OCI-LY3 (cell line): ENCODE results near the gene BHLHA15.

Experiments
- H2AFZ ChIP-seq: fragments of 200-600, 300-600 bp; shearing (Covaris generic); 2 replicates; pipeline ENCODE4 v1.6.0; 2014; ENCODE audit warnings: antibody characterized with exemption, low read depth, low read length
- H3K27ac ChIP-seq: fragments of 200-600, 300-600 bp; sonication (generic); 2 replicates; pipeline ENCODE4 v1.5.1; 2014; ENCODE audit warnings: mild to moderate bottlenecking, low read length, moderate library complexity, mixed read lengths
- H3K27me3 ChIP-seq: fragments of 200-600, 300-600 bp; sonication (generic); 2 replicates; pipeline ENCODE4 v1.6.1; 2014; ENCODE audit warnings: low read depth, low read length, mixed read lengths
- H3K36me3 ChIP-seq: fragments of 200-600, 300-600 bp; sonication (generic); replicated peaks from 2 replicates; pipeline ENCODE3; 2014; ENCODE audit warnings: low read depth, low read length, mixed read lengths
- H3K4me1 ChIP-seq: fragments of 300-600, 200-600 bp; sonication (generic); 2 replicates; pipeline ENCODE4 v1.6.1; 2014; ENCODE audit warnings: low read length, mixed read lengths
- H3K4me2 ChIP-seq: fragments of 200-600, 300-600 bp; sonication (generic); 2 replicates; pipeline ENCODE4 v1.6.1; 2014; ENCODE audit warnings: low read length, mixed read lengths
- H3K4me3 ChIP-seq: fragments of 300-600, 200-600 bp; sonication (generic); 2 replicates; pipeline ENCODE4 v1.5.1; 2014; ENCODE audit warnings: antibody characterized with exemption, mild to moderate bottlenecking, low read length, moderate library complexity
- H3K79me2 ChIP-seq: fragments of 300-600, 200-600 bp; shearing (Covaris generic); 2 replicates; pipeline ENCODE4 v1.6.1; 2014; ENCODE audit warnings: mild to moderate bottlenecking, low read length, mixed read lengths
- H3K9ac ChIP-seq: fragments of 300-600, 200-600 bp; shearing (Covaris generic); 2 replicates; pipeline ENCODE4 v1.6.0; 2014; ENCODE audit warnings: mild to moderate bottlenecking, low read length, moderate library complexity
- H3K9me3 ChIP-seq: fragments of 200-600, 300-600 bp; shearing (Covaris generic); 2 replicates; pipeline ENCODE4 v1.6.1; 2014; ENCODE audit warnings: low read length, mixed read lengths; ENCODE audit not compliant: insufficient read depth
- H4K20me1 ChIP-seq: fragments of 200-600, 300-600 bp; sonication (generic); 2 replicates; pipeline ENCODE4 v1.6.1; 2016; ENCODE audit warnings: low read length, mixed read lengths; ENCODE audit not compliant: insufficient read depth
- EZH2phosphoT487 ChIP-seq: fragments of 200-600 bp; shearing (Covaris generic); IDR thresholded peaks from 2 replicates; pipeline ENCODE4 v1.6.1; 2018; ENCODE audit warnings: antibody characterized with exemption, mixed run types, low read depth
- TF ChIP-seq, protein P1 (sequence below): fragments of 200-600, 300-600 bp; sonication (generic); IDR thresholded peaks from 2 replicates; pipeline ENCODE4 v1.5.1; 2014; ENCODE audit warnings: antibody characterized with exemption, low read length, low read depth

BHLHA15 gene

DNA sequence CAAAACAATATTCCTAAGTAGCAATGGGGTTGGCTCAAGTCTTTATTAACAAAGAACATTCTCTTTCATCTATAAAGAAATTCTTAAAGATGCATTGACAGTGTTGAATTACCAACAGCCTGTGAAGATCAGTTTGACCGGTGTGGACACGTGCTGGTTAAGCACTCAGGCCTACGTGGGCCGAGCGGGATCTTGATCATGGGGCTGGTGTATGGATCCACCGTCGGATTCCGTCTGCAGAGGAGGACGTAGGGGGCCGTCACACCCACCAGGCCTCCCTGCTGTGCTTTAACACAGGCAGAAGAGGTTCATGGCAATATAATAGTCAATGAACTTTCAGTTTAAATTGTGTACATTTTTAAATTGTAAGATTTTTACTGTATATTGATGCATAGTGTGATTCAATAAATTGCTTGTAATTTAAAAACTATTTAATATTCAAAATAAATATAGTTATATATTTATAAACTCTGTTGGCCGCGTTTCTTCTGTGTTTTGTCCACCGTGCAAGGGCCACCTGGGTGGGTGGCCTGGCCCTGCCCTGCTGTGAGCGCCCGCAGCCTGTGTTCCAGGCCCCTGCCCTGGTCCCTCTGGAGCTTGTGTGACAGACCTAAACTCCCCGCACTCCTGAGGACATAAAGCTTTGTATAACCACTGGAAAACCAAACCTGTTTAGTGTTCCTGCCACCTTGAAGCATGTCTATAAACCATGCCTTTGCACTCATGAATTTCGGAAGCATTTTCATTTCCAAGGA is 1.9 kb upstream of the BHLHA15 start:
- Histone ChIP-seq H3K9me3 (no peaks in the 10 kb centered on the region), H3K27me3 (peaks cover 8% of the 10 kb centered on the region; the same call in 1 of the 2 replicates), H3K27ac (no peak overlapping the region), H3K4me2 (no peak overlapping the region), H3K79me2 (no peaks in the 10 kb centered on the region), H2AFZ (no peak overlapping the region), H3K4me1 (no peaks in the 10 kb centered on the region), H3K9ac (no peak overlapping the region), H4K20me1 (peaks cover 19% of the 10 kb centered on the region; the same call in 1 of the 2 replicates), H3K36me3 (peaks cover 8% of the 10 kb centered on the region), H3K4me3 (no peak overlapping the region)
- TF ChIP-seq EZH2phosphoT487, result no peak
- TF ChIP-seq, protein P1, sequence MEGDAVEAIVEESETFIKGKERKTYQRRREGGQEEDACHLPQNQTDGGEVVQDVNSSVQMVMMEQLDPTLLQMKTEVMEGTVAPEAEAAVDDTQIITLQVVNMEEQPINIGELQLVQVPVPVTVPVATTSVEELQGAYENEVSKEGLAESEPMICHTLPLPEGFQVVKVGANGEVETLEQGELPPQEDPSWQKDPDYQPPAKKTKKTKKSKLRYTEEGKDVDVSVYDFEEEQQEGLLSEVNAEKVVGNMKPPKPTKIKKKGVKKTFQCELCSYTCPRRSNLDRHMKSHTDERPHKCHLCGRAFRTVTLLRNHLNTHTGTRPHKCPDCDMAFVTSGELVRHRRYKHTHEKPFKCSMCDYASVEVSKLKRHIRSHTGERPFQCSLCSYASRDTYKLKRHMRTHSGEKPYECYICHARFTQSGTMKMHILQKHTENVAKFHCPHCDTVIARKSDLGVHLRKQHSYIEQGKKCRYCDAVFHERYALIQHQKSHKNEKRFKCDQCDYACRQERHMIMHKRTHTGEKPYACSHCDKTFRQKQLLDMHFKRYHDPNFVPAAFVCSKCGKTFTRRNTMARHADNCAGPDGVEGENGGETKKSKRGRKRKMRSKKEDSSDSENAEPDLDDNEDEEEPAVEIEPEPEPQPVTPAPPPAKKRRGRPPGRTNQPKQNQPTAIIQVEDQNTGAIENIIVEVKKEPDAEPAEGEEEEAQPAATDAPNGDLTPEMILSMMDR, result no peak

DNA sequence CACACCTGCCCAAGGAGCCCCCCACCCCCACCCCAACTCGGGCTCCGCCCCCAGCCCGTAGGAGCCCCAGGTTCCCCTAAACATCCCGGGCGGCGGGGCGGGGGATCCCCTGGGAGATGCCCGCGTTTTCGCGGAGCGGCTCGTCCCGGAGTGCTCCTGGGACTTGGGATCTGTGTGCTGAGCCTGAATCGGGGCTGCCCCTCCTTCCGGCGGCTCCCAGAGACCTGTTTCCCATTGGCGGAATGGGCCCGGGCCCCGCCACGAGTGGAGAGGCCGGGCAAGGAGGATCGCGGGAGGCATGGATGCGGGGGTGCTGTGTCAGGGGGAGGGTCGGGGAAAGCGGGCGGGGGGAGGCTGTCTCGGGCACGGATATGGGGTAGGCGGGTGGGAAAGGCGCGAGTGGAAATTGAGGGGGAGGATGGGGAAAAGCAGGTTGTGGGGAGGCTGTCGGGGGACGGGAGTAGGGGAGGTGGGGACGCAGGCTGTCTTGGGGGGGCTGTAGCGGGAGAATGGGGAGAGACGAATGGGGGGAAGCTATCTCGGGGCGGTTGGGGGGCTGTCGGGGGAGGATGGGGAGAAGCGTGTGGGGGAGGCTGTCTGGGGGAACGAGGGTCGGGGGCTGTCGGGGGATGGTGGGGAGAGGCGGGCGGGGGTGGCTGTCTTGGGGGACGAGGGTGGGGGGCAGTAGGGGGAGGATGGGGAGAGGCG is 572 bp upstream of the BHLHA15 start:
- peak overlapping the region; percentile 33; the same call in 1 of the 2 replicates for H3K4me3 ChIP-seq
- H3K9me3 ChIP-seq, result no peaks in the 10 kb centered on the region
- TF ChIP-seq EZH2phosphoT487, result no peak
- TF ChIP-seq, protein P1, result no peak
- H3K27me3 ChIP-seq, result peaks cover 5% of the 10 kb centered on the region; the same call in 1 of the 2 replicates
- H3K79me2 ChIP-seq, result no peaks in the 10 kb centered on the region
- H4K20me1 ChIP-seq, result 0 out of 2 replicates have a peak, but pooled peaks cover 10% of the 10 kb centered on the region
- H3K27ac ChIP-seq, result no peak overlapping the region
- peaks cover 6% of the 10 kb centered on the region for H3K36me3 ChIP-seq
- H3K4me1 ChIP-seq, result no peaks in the 10 kb centered on the region
- H3K4me2 ChIP-seq, result peak overlapping the region; percentile 10; the same call in 1 of the 2 replicates
- no peak overlapping the region for H2AFZ ChIP-seq
- H3K9ac ChIP-seq, result no peak overlapping the region

DNA sequence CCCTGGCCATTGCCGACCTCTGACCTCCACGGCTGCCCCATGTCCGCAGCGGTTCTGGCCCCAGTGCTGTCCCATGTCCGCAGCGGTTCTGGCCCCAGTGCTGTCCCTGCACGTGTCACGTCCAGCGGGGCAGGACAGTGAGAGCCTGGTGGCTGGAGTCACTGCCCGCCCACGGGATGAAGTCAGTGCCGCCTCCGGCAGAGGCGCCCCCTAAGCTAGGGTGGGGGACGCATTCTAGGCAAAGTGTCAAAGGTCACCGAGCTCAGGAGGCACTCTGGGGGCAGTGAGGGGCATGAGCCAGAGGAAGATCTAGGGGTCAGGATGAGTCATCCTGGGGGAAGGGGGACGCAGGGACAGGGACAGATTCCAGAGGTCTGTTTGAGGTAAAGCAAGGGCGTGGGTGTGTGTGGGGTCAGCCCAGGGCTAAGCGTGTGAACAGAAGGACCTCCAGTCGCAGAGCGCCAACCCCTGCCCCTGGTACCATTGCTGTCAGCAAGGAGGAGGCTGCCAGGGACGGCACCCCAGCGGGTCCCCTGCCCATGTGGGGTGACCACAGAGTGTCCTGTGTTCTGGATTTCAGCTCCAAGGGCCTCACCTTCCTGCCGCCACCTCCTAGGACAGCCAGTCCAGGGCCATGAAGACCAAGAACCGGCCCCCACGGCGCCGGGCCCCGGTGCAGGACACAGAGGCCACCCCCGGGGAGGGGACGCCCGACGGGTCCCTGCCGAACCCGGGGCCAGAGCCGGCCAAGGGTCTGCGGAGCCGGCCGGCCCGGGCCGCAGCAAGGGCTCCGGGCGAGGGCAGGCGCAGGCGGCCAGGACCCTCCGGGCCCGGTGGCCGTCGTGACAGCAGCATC is 665 bp downstream of the BHLHA15 start:
- Histone ChIP-seq H3K9ac (peak overlapping the region; percentile 20; the same call in 1 of the 2 replicates), H3K27me3 (peaks cover 5% of the 10 kb centered on the region; the same call in 1 of the 2 replicates), H3K9me3 (no peaks in the 10 kb centered on the region), H3K79me2 (no peaks in the 10 kb centered on the region), H2AFZ (no peak overlapping the region), H3K27ac (no peak overlapping the region), H3K4me3 (peak overlapping the region; percentile 70), H3K4me1 (no peaks in the 10 kb centered on the region), H3K36me3 (peaks cover 3% of the 10 kb centered on the region), H3K4me2 (peak overlapping the region; percentile 64), H4K20me1 (0 out of 2 replicates have a peak, but pooled peaks cover 7% of the 10 kb centered on the region)
- TF ChIP-seq, protein P1, result no peak
- TF ChIP-seq EZH2phosphoT487, result no peak
